OCI-LY7 (cell line): ENCODE results near the gene ARMC9.

Source experiments
- CTCF ChIP-seq: fragments of 200-600 bp; sonication (generic); conservative IDR thresholded peaks from 2 replicates; pipeline ENCODE4 v1.5.1; 2014; ENCODE audit warnings: mild to moderate bottlenecking, antibody characterized with exemption, low read length, moderate library complexity, mixed read lengths
- EZH2phosphoT487 ChIP-seq: fragments of 200-600 bp; sonication (generic); IDR thresholded peaks from 2 replicates; pipeline ENCODE4 v1.6.1; 2018; ENCODE audit warnings: low read depth, borderline replicate concordance, mild to moderate bottlenecking, mixed run types, antibody characterized with exemption, low read length, moderate library complexity, mixed read lengths

GRCh38 chr2:231364961-231365810 is 166.8 kb downstream of the ARMC9 start:
- TF ChIP-seq CTCF (no peak), EZH2phosphoT487 (no peak)
